GM04504 (cell line): Measurements from ENCODE around the gene AHRR.

Source experiments
- DNase-seq: peaks from one replicate; pipeline ENCODE4 v3.0.0-alpha.2; 2012; ENCODE audit warnings: low read depth

AHRR gene

GRCh38 chr5:415928-416635 lies 94.6 kb downstream of the AHRR start:
- DNase-seq = no peak

DNA sequence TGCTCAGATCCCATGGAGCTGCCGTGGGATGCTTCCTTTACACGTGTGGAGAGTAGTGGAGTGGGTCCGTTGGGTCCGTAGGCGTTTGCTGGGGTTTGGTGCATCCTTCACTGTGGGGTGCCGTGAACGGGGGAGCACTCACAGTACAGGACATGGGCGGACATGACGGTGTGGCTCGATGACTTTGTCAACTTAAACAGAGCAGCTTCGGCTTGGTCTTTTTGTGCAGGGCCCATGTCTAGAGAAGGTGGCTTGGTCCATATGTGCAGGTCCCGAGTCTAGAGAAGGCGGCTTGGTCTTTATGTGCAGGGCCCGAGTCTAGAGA lies 95.1 kb downstream of the AHRR start:
- no peak for DNase-seq

DNA sequence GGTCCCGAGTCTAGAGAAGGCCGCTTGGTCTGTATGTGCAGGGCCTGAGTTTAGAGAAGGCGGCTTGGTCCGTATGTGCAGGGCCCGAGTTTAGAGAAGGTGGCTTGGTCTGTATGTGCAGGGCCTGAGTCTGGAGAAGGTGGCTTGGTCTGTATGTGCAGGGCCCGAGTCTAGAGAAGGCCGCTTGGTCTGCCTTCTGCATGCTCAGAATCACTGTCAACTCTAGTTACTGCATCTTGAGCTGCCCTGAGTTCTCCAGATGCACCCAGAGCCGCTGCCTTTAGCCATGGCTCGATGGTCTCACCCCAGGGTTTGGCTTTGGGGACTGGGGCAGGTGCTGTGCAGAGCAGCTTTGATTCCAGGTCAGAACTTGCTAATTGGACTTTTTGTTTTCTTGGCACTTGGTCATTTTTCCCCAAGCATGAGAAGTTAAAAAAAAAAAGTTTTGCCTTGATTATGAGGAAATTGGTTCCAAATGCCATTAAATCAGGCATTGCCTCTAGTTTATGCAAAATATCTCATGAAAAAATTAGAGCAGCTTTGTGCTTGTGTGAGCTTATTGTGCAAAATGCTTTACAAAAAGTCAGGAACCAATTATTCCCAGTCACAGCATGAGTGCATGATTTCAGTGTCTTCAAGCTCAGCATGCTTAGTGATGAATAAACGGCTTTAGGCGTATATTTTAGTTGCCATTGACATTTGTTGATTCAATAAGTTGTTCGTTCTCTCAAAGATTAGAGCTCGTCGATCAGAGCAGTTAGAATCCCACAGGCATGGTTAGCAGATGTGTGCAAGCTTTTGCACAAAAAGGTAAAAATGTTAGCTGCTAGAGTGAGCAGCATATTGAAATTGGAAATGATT lies 96.0 kb downstream of the AHRR start:
- DNase-seq = peak; percentile 48

DNA sequence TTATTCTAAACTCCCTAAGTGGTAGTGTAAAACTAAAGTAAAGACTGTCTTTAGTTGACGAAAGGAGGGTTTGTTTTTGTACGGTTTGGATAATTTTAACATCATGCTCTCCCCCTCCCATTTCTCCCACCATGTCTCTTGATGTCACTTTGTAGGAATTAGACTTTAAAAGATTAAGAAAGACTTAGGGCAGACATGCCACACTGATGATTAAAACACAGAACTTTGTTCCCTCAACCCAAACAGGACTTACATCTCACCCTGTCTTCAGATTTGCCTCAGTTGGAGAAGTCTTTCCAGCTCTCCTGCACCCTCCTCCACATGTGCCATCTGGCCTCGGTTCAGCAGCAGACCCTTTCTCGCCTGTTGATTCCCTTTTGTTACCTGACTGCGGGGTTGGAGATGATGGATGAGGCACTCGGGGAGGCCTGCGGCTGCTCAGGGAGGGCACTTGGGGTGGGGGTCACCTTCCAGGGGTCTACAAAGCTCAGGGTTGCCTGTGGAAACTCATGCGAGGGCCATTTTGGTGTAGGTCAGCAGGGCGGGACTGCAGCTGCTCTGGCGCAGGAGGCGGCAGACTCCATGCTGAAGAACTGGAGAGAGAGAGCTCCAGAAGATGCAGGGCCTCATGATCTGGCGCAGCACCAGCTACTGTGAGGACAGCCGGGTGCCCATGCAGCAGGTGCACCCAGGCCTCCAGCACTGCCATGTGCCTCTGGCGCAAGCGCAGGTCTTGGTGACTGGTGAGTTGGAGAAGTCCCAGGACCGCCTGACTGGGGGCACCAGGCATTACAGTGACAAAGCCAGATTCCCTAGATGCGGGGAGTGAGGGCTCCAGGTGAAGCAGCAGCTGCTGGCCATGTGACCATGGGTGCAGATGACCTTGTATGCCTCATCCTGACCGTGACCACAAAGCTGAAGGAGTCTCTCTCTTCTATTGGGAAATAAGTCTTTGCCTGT lies 96.9 kb downstream of the AHRR start:
- DNase-seq = no peak

GRCh38 chr5:419970-420369 lies 98.5 kb downstream of the AHRR start:
- DNase-seq = no peak

DNA sequence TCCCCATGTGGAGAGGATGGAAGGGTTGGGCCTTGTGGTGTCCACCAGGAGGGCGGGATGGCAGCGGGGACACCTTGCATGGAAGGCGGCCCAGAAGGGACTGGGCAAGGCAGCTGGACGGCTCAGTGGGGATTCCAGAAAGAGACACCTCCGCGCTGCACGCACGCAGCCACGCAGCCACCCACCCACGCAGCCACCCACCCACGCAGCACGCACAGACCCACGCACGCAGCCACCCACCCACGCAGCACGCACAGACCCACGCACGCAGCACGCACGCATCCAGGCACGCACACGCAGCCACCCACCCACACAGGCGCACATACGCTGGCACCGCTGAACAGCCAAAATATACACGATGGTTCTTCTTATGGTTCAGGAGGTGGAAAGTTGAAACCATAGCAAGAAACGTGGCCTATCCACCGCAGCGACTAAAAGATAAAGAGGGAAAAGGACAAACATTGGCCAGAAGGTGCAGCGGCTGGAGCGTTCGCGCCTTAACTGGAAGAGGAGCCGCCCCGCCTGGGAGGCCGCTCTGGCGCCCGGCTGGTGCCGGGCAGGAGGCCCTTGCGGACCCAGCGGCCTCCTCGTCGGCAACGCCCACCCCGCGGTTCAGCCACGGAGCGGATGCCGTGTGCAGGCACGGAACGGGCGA lies 99.2 kb downstream of the AHRR start:
- no peak for DNase-seq

DNA sequence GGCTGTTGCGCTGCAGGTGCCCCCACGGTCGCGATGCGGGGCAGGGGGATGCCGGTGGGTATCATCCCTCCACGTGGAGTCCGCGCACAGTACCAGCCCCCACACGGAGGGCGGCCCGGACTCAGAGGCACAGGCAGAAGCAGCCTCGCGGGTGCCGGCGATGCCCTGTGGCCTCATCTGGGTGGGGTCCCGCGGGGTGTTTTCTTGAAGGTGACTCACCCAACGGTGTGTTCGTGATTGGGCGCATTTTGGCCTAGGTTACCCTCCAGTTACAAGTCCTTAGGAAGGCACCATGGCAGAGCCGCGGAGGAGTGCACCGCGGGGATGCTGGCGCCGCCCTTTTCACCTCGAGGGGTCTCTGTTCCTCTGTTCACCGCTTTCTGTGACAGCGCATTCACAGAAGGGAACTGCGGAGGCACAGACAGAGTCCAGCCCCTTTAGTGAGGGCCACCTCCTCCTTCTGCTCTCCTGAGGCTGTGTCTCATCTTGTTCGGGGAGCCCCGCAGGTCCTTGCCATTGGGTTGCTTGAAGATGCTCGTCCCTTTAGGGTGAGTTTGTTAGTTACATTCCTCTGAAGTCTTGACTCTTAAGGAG lies 99.9 kb downstream of the AHRR start:
- DNase-seq = no peak

GRCh38 chr5:421901-422300 lies 100.4 kb downstream of the AHRR start:
- no peak for DNase-seq

DNA sequence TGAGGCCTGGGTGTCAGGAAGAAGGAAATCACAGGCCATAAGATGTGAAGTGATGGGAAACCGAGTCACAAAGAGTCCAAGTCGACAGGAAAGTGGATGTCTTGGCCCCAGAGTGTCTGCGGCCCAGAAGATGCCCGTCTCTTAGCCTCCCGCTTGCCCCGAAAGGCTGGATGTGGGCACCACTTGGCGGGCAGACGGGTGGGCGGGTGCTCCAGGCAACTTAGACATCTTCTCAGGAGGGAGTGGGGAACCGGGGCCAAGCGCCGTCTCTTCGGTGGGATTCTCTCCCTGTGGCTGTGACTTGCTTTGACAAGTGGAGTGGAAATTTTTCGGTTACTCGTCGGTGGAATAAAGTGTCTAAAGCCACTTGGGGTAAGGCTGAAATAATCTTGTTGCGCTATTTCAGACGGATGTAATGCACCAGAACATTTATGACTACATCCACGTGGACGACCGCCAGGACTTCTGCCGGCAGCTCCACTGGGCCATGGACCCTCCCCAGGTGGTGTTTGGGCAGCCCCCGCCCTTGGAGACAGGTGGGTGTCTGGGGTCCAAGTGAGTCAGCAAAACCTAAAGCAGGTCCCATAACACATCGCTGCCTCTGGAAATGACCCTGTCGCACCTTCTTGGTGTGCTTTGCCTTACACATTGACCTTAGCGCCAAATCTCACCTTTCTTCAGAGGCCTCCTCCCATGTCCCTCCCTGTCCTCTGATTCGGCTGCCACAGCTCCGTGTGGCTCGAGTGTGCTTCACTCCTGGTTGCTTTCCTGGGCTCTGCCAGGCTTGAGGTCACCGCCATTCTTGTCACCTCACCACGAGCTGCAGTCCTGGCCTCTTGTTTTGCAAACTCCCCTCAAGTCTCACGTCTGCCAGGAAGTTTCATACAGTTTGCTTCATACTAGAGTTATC lies 101.1 kb downstream of the AHRR start:
- no peak for DNase-seq

- no peak for DNase-seq
Measured at GRCh38 chr5:423233-423565, 101.7 kb downstream of the AHRR start.

DNA sequence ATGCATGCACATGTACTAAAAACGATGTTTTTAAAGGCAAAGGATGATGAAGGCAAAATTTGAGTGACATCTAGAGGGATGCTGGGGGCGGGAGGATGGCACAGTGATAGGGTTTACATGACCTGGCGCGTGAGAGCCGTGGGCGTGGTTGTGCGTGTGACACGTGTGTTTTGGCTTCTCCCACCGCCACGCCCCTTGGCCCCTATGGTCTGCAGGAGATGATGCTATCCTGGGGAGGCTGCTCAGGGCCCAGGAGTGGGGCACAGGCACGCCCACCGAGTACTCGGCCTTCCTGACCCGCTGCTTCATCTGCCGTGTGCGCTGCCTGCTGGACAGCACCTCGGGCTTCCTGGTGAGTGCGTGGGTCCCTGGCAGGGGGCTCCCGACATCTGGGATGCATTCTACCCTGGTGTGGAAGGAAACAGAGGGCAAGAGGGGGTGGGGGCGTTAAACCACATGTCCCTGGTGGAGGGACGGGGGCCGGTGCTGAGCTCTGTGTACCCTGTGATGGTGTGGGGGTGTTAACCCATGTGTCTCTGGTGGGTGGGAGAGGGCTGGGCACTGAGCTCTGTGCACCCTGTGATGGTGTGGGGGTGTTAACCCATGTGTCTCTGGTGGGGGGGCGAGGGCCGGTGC lies 102.2 kb downstream of the AHRR start:
- no peak for DNase-seq

- DNase-seq = no peak
Measured at GRCh38 chr5:424301-425110, 103.0 kb downstream of the AHRR start.

DNA sequence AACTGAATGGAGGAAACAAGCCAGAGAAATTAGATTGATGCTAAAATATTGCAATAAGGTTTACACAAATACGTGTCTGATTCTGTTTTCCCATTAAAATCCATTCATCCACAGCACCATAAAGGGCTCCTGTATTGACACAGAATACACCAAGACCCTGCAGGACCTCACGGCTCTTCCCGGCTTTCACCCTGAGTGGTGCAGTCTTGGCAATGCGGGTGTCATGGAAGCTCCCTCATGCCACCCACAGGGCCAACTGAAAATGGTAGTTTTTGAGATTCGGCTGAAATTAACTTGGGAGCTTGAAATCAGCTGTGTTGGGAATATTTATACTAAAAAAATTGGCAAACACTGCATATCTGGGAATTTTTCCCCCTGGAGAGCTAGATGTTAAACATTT lies 104.2 kb downstream of the AHRR start:
- no peak for DNase-seq

DNA sequence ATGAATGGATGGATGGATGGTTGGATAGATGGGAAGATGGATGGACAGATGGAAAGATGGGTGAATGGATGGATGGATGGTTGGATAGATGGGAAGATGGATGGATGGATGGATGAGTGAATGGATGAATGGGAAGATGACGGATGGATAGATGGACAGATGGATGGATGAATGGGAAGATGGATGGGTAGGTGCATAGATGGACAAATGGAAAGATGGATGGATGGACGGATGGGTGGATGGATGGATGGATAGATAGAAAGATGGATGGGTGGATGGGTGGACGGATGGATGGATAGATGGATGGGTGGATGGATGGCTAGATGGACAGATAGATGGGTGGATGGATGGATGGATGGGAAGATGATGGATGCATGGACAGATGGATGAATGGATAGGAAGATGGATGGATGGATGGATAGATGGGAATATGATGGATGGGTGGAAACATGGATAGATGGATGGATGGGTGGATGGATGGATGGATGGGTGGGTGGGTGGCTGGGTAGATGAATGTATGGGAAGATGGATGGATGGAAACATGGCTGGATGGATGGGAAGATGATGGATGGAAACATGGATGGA lies 105.0 kb downstream of the AHRR start:
- no peak for DNase-seq

DNA sequence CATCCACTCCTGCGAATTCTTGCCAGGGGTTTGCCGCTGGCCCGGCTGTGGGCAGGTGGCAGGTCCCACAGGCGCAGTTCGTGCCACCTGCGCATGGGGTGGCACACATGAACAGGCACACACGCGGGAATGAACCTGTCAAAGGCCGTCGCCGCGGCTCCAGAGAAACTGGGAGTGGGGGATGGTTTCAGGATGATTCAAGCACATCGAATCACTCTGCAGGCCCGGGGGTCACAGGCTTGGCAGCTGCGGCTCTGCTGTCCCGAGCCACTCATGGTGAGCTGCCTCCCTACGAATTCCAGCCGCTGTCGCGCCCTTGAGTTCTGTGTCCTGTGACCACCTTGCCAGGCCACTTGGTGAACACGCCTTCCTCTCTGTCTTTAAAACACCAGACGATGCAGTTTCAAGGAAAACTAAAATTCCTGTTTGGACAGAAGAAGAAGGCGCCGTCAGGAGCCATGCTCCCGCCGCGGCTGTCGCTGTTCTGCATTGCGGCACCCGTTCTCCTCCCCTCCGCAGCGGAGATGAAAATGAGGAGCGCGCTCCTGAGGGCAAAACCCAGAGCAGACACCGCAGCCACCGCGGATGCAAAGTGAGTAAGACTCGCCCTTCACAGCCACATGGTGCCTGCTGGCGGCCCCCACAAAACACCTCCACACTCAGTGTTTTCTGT lies 106.0 kb downstream of the AHRR start:
- DNase-seq = no peak

GRCh38 chr5:428219-428618 lies 106.7 kb downstream of the AHRR start:
- no peak for DNase-seq

DNA sequence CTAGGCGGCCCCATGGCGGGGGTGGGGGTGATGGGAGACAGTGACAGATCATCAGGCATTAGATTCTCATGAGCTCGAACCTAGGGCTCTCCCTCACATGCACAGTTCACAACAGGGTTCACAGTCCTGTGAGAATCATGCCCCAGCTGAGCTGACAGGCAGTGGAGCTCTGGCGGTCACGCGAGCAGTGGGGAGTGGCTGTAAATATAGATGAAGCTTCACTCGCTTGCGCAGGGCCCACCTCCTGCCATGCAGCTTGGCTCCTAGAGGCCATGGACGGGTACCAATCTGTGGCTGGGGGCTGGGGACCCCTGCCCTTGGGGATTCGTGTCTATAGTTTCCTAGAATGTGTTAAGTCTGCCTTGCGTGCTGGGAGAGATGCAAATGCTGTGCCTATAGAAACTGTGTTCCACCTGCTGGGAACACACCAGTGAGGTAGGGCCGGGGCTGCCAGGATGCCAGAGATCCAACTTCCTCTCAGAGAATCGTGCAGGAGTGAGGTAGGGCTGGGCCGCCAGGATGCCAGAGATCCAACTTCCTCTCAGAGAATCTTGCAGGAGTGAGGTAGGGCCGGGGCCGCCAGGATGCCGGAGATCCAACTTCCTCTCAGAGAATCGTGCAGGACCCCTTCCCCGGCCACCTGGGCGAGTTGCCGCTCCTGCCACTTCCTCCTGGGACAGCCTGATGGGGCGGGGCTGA lies 107.4 kb downstream of the AHRR start:
- no peak for DNase-seq
